ENCODE measurements around the gene COBL. TPM values are rescaled to one million over a fixed set of nuclear protein-coding genes. Genes with fewer than 3 reads are reported as not detected.

Gene COBL
- total RNA-seq, 1 donor from 2014 or later, result not detected

GRCh38 chr7:51027935-51028830, 288.4 kb downstream of the COBL start:
- intact Hi-C loops (cut with micrococcal nuclease), result no loop called here

GRCh38 chr7:51027106-51027934, 289.3 kb downstream of the COBL start:
- intact Hi-C loops (cut with micrococcal nuclease), result no loop called here

- intact Hi-C loops (cut with micrococcal nuclease), result no loop called here
Measured at GRCh38 chr7:51026341-51026740, 290.3 kb downstream of the COBL start.

GRCh38 chr7:51025668-51026067, 290.9 kb downstream of the COBL start:
- intact Hi-C loops (cut with micrococcal nuclease), result no loop called here

GRCh38 chr7:51024867-51025266, 291.7 kb downstream of the COBL start:
- intact Hi-C loops (cut with micrococcal nuclease), result no loop called here

- intact Hi-C loops (cut with micrococcal nuclease), result no loop called here
Measured at GRCh38 chr7:51023547-51023946, 293.1 kb downstream of the COBL start.

- intact Hi-C loops (cut with micrococcal nuclease), result no loop called here
Measured at GRCh38 chr7:51022821-51023220, 293.8 kb downstream of the COBL start.

- intact Hi-C loops (cut with micrococcal nuclease), result no loop called here
Measured at GRCh38 chr7:51021906-51022570, 294.6 kb downstream of the COBL start.

- intact Hi-C loops (cut with micrococcal nuclease), result no loop called here
Measured at GRCh38 chr7:51020944-51021343, 295.7 kb downstream of the COBL start.

GRCh38 chr7:51019891-51020870, 296.4 kb downstream of the COBL start:
- intact Hi-C loops (cut with micrococcal nuclease), result loop anchor here (5.0 kb wide), 1 partner anchor 188 kb away; no protein-coding TSS in a partner anchor

GRCh38 chr7:51019191-51019844, 297.3 kb downstream of the COBL start:
- intact Hi-C loops (cut with micrococcal nuclease), result loop anchor here (5.0 kb wide), 1 partner anchor 187 kb away; no protein-coding TSS in a partner anchor

GRCh38 chr7:51017576-51018535, 298.8 kb downstream of the COBL start:
- intact Hi-C loops (cut with micrococcal nuclease), result loop anchor here (5.0 kb wide), 1 partner anchor 186 kb away; no protein-coding TSS in a partner anchor

GRCh38 chr7:51016546-51016945, 300.1 kb downstream of the COBL start:
- intact Hi-C loops (cut with micrococcal nuclease), result loop anchor here (5.0 kb wide), 1 partner anchor 184 kb away; no protein-coding TSS in a partner anchor

- intact Hi-C loops (cut with micrococcal nuclease), result loop anchor here (5.0 kb wide), 1 partner anchor 183 kb away; no protein-coding TSS in a partner anchor
Measured at GRCh38 chr7:51015581-51015980, 301.0 kb downstream of the COBL start.

- intact Hi-C loops (cut with micrococcal nuclease), result loop anchor here (5.0 kb wide), 1 partner anchor 183 kb away; no protein-coding TSS in a partner anchor
Measured at GRCh38 chr7:51014811-51015210, 301.8 kb downstream of the COBL start.

- intact Hi-C loops (cut with micrococcal nuclease), result no loop called here
Measured at GRCh38 chr7:51013861-51014511, 302.6 kb downstream of the COBL start.

GRCh38 chr7:51013218-51013786, 303.3 kb downstream of the COBL start:
- intact Hi-C loops (cut with micrococcal nuclease), result no loop called here
